GM10847 (cell line): Measurements from ENCODE around the gene TDRKH.

Experiments used
- POLR2A ChIP-seq: IDR thresholded peaks from 2 replicates; pipeline ENCODE4 v1.6.1; 2011; ENCODE audit not compliant: insufficient read length; ENCODE audit errors: extremely low read depth

TDRKH gene

DNA sequence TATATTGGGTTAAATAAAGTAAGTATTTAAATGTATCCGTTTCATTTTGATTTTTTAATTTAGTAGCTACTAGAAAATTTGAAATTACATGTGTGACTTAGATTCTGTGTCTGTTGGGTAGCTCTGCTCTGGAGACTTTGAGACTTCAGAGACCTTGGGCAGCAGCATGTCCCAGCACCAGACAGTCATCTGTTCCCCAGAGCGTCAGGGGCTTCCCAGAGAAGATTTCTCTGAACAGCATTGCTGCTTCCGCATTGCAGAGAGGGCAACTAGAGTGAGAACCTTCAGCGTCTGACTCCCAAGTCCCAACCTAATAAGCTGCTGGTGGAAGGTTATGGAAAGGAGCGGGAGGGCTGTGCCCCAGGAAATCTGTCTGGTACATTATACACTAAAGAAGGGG lies 8.3 kb upstream of the TDRKH start:
- TF ChIP-seq POLR2A = no peak

DNA sequence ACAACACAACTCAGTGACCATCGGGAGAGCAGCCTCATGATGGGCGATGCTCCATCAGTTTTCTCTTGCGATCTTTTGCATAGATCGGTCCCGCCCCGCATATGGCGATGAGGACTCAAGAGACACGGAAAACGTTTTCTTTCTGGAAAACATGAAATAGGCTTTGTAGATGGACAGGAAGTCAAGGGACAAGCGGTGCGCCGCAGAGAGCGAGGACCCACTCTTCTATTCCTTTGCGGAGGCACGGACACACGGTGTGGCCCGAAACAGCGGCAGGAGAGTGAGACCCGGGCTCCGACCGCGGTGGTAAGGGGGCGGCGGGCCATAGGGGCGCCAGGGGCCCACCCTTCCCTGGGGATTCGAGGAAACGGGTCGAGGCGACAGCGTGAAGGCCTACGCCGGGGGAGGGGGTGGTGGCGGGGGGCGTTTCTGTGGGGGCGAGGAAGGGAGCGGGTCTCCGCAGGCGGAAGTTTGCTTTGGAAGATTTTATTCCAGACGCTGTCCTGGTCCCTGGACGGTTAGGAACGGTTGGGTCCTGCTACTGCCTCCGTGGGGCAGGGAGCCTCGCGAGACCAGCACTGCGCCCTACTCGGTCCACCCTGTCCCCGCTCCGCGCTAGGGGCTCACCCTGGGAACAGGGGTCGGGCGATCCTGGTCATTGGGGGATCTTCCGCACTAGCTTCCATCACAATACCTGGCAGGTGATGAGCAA lies 796 bp upstream of the TDRKH start:
- TF ChIP-seq POLR2A = no peak

DNA sequence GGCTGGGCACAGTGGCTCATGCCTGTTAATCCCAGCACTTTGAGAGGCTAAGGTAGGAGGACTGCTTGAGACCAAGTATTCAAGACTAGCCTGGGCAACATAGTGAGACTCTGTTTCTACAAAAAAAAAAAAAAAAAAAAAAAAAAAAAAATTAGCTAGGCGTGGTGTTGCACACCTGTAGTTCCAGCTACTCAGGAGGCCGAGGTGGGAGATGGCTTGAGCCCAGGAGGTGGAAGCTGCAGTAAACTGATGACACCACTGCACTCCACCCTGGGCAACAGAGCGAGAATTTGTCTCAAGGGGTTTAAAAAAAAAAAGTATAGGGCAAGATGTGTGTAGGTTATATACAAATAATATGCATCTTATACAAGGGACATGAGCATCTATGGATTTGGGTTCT lies 2.6 kb downstream of the TDRKH start:
- TF ChIP-seq POLR2A = no peak

DNA sequence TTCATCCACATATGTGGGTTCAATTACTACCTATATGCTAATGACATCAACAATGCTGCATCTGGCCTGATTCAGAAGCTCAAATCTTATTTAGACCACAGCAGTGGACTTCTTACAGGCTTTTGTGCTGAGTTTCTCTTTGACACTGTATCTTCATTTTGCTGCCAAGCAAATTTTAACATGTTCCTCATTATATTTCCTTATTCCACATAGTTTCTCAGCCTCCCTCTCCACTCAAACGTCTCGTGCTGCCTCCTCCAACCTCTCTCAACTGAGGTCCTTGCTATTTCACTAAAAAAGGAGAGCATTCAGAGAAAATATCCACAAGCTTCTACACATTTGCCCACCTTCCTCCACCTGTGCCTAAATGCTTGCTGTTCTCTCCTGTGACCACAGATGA lies 6.5 kb downstream of the TDRKH start:
- TF ChIP-seq POLR2A = no peak

DNA sequence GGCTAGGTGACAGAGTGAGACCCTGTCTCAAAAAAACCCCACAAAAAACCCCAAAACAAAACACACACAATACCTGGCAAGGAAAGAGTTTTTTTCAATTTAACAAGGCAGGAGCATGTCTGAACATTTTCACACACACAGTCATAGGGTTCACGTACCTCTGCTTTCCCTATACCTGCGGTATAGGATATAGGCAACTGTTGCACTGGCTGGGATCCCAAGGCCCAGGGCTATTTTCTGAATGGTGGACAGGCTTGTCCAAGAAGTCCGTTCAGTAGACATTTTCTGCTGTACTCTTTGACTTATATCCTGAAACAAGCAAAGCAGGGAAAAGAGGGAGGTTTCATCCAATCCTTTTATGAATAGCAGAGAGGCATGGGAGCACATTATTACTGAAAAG lies 7.6 kb downstream of the TDRKH start:
- TF ChIP-seq POLR2A = no peak

DNA sequence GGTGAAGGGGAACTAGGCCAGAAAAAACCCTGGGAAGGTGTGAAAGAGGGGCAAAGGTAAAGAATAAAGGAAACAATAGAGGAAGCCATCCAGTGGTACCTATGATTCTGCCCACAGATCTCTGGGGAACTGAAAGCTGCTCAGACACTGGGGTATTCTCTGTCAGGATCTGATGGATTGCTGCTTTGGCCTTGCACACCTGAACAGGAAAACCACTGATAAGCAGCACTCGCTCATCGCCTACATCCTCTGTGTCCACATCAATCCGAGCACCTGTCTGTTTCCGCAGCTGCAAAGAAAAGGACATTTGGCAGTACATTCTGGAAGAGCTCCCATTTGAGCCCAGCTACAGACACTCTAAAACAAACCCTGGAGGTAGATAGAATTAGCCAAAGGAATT lies 10.4 kb downstream of the TDRKH start:
- TF ChIP-seq POLR2A = no peak

DNA sequence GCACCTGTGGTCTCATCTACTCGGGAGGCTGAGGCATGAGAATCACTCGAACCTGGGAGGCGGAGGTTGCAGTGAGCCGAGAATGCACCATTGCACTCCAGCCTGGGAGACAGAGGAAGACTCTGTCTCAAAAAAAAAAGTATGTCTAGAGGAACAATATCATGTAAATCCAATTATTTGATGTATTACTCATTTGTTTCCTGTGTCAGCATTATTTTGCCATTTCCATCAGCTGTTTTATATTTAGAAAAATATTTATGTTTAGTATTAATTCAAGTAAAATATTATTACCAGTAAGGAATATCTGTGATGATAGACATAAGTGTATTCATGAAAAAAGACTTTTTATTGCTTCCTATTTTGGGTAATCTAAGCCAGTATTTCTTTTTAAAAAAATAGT lies 13.0 kb downstream of the TDRKH start:
- no peak for TF ChIP-seq POLR2A

DNA sequence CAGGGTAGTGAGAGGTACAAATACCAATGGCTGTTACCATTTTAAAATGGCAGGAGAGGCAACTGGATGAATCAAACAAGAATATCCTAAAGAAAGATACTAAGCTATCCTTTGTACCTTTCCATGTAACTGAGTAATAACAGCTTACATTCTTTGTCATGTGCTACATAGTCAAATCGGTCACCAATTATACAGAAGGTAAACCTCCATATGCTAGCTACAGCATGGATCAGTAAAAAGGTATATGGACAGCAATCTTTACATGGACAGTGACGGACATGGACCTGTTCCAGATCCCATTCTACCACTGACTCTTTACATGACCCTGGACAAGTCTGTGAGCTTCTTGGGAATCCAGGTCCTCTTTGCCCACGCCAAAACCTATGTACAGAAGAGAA lies 13.6 kb downstream of the TDRKH start:
- no peak for TF ChIP-seq POLR2A

DNA sequence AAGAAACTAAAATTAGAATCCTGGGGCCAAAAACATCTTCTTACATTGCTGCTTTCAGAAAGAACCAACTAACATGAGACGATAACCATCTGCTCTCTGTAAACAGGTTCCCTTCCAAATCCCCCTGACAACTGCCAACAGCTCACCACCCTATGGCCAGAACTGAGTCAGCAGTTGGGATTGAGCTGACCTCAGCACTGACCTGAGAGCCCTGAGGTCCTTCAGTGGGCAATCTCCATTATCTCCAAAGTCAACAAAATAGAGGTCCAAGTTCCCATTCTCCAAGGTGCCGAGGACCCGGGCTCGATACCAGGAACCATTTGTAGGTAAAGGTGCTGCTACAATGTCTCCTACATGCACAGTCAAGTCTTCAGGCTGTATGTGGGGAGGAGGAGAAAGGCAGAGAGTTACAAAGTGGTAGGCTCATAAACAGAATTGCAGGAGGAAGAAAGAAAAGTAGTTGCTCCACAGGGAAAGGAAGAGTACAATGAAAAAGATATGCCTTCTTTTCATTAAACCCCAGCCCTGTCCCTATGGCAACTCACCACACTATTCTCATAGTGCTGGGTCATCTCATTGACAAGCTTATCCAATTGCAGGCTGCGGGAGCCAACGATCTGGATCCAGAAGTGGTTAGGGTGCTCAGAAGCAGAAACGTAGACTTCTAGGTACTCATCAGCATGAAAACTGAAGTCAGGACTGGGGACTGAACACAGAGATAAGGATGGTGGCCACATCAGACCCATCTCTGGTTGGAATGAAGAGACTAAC lies 14.2 kb downstream of the TDRKH start:
- TF ChIP-seq POLR2A = no peak

DNA sequence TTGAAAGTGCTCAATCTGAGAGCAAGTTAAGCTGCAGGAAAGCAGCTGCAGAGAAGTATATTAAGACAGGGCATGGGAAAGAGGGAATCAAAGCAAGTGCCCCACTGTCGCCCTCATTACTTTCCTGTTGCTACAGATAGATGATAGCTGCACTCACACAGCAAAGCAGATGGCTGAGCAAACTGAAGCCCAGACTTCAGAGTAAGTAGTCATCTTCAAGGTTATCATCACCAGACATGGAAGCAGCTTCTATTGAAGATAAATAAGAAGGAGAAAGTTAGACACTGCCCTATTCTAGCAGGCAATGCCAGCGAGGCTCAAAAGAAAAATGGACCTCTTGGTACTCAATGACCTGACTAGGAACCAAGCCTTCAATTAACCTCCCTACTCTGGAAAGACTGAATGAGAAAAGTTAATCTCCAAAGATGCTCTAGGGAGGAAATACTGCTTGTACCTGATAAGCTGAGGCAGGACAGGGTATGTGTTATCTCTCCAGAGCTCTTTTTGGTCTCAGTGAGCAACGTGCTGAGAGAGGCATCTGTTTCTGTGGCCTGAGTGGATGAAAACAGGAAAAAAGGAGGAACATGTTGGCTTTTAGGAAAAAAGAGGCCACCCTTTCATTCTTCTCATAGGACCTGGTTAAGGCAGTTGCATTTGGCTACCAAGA lies 15.9 kb downstream of the TDRKH start:
- no peak for TF ChIP-seq POLR2A

DNA sequence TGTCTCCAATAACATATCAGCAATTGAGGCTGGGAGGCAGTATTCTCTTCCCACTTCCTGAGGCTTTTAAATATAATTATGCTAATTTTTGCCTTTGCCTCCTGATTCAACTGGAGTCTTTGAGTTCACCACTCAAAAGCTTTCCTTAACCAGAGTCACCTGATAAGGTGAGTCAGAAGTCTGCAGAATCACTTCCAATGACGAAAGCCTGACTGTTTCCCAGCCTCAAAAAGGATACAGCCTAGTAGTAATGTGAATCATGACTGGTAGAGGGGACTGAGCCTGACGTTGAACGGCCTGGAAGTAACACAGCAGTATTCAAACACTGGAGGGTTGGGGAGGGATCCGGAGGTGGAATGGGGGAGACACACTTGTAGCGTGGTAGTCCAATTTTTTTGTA lies 16.6 kb downstream of the TDRKH start:
- no peak for TF ChIP-seq POLR2A

DNA sequence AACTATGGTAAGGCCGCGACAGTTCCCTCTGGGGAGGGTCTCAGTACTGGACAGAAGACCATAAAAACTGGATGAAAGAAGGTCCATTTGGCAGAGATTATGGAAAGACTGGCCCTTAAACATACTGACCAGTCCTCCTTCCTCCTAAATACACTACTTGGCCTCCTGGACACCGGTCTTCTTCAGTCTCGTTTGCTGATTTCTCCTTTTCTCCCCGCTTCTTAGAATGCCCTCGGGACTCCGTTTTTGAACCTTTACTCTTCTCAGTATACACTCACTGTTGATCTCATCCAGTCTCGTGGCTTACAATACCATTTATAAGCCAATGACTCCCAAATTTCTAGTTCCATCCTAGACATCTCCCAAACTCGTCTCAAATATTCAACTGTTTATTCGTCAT lies 26.3 kb downstream of the TDRKH start:
- TF ChIP-seq POLR2A = no peak

DNA sequence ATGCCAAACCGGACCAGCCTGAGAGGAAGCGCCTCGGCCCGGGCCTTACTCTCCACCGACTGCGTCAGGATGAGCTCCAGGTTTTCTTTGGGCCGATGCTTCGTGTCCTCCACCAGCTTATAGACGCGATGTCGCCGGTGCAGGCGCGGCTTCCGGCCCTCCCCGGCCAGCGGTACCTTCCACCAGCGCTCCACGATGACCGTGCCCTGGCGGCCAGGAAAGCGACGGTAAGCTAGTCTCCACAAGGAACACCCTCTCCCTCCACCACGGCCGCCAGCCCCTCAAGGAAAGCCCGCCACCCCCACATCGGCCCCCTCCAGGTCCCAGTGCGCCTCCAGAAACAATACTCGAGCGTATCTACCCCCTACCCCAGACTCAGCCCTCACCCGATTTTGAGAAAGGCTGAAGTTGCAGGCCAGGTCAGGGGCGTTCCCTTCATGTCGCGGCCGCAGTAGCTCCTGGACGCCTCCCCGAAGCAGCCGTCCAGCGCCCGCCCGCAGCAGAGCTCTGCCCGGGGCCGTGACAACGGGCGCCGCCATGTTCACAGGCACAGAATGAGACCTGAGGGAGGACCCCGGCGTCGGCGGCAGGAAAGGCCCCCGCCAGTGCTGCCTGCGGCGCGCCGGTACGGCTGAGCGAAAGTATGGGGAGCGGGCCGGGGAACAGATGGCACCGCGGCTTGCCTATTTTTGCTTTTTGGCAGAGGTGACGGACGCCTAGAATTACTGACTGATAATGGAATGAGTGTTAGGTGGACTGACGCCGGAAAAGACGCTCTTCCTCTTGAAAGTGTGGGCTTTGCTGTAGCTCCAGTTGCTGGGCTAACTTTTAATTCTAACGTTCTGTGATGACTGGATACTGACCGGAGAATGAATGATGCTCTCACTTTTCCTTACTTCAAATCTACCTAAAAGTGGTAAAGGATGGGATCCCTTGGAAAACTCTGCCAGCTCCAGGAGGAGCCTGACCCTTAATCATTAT lies 27.1 kb downstream of the TDRKH start, which contains the start of gene MRPL9:
Gene MRPL9, minus strand, starts transcription at position 556 of the 981 bp plus-strand sequence. Its CDS starts 17 bp downstream, at position 539.
- TF ChIP-seq POLR2A = peak; percentile 69

DNA sequence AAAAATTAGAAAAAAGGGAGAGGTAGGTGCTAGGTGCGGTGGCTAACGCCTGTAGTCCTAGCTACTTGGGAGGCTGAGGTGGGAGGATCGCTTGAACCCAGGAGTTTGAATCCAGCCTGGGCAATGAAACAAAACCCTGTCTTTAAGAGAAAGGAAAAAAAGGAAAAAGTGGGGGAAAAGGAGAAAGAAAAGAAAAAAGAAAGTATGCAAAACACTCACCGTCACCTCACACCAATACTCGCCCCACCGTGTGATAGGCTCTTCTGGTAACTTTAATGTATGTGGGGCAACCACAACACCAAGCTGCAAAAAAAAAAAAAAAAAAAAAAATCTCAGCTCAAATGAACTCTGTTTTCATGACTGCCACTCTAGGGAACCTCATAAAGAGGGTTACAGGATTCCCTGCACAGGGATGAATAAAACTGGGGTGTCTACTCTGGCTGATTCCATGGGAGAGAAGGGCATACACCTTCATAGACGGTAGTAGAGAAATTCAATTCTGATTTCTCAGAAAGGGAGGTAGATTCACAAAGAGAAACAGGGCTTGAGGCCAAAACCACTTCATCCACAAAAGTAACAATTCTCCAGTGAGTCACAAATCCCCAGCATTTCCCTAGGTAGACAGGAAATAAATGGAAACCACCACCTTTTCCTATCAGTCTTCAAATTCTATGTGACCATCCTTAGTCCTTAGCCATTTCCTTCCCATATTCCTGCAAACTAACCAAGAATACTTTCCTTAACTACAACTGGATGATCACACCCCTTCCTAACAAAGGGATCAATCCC lies 29.5 kb downstream of the TDRKH start:
- TF ChIP-seq POLR2A = no peak
